Dermis microvascular lymphatic vessel endothelial cell (primary cell): ENCODE data around the gene TAL1. TPM values are rescaled to one million over a fixed set of nuclear protein-coding genes. Genes with fewer than 3 reads are reported as not detected.
"Not testable (repeated sequence)": the region's sequence is repeated elsewhere in the genome, so short reads cannot be mapped to it uniquely, and the experiment has no call there.

Source experiments
- DNase-seq, 2 donors: peaks; one replicate each; pipeline versions ENCODE4 v3.0.0 to v3.0.0-alpha.2; 2010; ENCODE audit warnings: low read depth in 2 of 2
- total RNA-seq: library from RNA; depleted of rRNA; stranded (reverse); fragments of >200 nt; gene quantifications from 2 replicates; pipeline ENCODE4 v1.2.1, GENCODE V29; 2014

TAL1 gene
- 55.8 and 77.9 TPM in 2 replicates for total RNA-seq

DNA sequence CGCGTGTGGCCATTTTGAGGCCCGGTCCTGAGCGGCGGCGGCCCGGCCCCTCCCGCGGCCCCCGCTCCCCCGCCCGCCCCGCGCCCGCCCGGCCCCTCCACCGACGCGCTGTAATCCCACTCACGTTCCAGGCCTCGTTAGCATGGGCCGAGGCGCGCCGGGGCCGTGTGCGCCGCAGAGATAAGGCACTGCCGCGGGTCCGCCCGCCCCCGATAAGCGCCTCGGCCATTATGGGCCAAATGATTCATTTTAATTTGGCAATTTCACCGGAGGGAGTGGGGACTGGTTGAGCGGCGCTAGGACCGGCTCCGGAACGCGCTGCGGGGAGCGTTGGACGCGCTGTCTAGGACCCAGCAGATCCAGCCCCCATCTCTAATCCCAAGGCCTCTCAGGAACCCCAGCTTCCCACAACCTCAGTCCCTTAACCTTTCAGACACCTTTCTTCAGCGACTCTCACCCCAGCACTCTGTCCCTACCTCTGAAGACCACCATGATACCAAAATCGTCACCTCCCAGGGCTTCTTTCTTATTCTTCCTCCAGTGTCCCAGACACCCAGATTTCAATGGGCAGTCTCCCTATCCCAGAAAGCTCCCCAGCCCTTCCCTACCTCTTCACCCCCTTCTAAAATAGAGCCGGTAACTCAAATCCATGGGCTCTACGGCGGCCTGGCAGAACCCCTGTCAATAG lies at the start of gene TAL1:
TSS of gene TAL1 (minus strand) at position 39 of the 688 bp plus-strand sequence. CDS start 6,337 bp downstream, outside the sequence.
- DNase-seq: peak; percentile 62 to 86

DNA sequence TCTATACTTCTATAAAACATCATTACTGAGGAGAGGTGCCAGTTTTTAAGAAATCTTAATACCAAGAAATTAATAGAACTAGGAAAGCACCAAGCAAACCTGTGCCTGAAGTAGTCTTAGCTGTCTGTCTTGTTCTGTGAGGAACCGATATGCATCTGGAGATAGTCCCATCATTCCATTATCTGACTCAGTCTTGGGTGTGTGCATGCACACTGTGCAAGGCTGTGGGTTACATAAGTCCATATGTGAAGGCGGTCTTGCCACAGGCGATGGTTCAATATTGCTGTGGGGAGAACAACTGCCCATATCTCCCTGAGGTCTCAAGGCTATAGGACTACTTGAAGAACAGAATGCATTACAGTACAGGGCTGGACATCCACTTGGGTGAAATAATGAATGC lies 48.1 kb upstream of the TAL1 start:
- DNase-seq: no peak

DNA sequence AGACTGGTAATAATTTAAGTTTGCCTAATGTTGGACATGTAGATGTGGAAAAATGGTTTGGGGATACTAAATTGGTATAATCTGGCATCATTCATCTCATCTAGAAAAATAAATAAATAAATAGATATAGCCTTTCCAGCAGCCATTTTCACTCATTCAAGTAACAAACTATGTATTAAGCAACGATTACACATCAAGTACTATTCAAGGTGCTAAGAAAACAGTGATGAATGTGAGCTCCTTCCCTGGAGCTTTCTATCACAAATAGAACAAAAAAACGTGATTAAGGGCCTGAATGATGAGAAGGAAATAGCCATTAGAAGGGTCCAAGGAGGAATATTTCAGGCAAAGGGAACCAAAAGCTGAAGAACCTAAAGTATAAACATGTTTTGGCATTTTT lies 44.8 kb upstream of the TAL1 start:
- DNase-seq: no peak

DNA sequence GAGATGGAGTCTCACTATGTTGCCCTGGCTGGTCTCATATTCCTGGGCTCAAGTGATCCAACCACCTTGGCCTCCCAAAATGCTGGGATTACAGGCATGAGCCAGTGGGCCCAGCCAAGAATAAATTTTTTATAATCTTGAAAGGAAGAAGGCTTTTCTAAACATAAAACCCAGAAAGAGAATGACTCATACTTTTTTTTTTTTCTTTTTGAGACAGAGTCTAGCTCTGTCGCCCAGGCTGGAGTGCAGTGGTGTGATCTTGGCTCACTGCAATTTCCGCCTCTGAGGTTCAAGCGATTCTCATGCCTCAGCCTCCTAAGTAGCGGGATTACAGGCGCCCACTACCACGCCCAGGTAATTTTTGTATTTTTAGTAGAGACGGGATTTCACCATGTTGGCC lies 43.8 kb upstream of the TAL1 start:
- DNase-seq: not testable (repeated sequence)

DNA sequence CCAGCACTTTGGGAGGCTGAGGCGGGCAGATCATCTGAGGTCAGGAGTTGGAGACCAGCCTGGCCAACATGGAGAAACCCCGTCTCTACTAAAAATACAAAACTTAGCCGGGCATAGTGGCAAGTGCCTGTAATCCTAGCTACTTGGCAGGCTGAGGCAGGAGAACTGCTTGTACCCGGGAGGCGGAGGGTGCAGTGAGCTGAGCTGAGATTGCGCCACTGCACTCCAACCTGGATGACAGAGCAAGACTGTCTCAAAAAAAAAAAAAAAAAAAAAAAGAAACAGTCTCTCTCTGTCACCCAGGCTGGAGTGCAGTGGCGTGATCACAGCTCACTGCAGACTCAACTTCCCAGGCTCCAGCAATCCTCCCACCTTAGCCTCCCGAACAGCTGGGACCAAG lies 33.5 kb upstream of the TAL1 start:
- DNase-seq: not testable (repeated sequence)

DNA sequence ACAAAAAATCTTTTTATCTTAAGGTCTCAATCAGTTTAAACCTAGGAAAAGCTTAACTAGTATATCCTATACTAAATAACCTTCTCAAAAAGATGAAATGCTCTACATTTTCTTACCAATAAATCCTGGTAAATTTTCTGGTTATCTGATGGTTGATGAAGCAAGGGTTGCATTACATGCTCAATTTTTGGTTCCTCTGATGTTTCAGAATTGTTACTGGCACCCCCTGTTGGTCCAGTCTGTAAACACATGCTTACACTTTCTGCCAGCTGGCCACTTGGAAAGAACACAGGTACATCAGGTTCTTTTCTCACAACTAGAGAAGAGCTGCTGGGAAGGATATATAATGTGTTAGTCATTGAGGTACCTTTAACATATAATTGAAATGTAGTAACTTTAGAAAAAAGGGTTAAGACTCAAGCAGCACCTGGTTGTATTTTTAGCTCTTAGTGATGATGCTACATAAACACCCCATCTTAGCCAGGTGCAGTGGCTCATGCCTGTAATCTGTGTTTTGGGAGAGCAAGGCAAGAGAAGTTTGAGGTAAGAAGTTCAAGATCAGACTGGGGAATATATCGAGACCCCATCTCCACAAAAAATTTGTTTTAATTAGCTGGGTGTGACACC lies 30.9 kb upstream of the TAL1 start:
- peak; percentile 66 to 71 for DNase-seq

DNA sequence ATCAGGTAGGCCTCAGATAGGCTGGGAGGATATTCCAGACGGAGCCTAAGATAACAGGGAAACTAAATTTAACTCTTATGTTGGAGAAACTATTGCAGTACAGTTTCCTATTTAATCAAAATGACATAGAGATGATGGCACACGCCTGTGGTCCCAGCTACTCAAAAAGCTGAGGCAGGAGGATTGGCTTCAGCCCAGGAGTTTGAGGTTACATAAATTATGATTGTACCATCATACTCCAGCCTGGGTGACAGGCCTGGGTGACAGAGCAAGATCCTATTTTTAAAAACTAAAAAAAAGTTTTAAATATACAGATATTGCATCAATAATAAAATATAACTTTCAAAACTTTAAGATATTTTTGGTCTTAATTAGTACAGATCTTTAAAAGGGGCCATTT lies 25.2 kb upstream of the TAL1 start:
- DNase-seq: no peak

DNA sequence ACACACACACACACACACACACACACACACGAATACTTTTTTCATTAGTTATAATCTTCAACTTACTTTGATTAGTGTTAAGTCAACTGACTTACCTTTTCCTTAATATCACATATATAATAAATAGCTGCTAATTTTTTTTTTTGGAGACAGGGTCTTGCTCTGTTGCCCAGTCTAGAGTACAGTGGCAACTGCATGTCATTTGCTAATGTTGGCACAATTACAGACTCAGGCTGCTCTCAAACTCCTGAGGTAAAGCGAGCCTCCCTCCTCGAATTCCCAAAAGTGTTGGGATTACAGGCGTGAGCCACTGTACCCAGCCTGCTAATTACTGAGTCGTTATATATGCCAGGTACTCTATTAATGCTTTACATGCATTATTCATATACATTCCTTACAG lies 20.8 kb upstream of the TAL1 start:
- DNase-seq: no peak

DNA sequence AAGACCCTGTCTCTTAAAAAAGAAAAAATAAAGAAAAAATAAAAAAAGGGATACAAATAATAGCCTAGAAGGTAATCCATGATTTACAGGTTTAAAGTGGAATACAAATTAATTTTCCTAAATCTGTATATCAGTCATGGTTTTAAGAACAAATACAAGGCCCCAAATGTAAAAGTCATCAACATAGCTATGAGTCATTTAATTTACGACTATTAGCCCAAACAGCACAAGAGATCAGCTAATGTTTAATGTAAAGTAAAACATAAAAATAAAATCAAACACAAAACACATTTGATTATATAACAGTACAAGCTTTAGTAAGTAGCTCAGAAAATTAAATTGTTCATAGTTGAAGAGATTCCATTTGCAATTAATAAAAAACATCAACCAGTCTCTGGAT lies 20.3 kb upstream of the TAL1 start:
- DNase-seq: no peak

DNA sequence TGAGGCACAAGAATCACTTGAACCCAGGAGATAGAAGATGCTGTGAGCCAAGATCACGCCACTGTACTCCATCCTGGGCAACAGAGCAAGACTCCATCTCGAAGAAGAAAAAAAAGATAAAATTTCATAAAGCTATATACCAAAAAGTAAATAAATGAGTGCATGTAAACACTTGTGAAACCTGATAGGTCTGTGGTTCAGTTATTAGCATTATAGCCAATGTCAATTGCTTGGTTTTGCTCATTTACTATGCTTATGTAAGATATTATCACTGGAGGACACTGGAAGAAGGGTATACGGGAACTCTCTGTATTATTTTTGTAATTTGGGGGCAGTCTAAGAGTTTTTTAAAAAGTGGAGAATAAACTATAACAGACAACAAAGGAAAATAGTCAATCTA lies 17.7 kb upstream of the TAL1 start:
- DNase-seq: no peak

DNA sequence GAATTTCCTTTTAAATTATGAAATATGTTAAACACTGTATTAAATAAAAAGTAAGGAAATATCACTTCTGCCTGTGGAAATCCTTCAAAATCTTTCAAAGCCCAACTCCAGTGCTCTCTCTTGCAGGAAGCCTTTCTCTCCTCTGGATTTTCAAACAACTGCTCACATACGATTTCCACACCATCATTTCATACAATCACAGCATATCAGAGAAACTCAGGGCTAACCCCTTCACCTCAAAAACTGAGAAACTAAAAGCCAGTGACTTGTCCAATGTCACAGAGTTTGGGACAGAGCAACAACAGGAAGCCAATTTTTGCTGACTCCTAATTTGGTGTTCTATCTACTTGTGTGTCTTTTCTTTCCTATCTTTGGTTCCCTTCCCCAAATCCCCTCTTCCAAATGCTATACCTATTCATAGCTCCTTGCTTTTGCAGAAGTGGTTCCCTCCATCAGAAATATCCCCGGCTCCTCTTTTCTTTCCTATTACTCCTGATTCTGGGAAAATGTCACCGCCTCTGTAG lies 12.4 kb upstream of the TAL1 start:
- DNase-seq: no peak

DNA sequence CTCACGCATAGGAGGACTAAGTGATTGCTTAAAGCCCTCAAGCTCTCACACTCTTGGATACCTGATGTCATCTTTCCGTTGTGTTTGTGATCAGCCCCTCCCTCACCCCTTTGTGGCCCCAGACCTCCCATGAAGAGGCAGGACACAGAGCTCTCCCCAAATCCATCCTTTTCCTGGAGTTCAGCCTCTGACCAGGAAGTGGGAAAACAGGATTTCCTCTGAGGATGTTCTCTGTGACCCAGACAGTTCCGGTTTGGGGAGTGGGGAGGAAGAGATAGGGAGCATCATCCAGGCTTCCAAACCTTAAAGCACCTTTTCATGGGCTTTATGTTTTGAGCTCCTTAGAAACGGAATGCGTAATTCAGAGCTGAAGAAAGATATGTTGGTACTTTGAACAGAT lies 11.9 kb upstream of the TAL1 start:
- DNase-seq: no peak

DNA sequence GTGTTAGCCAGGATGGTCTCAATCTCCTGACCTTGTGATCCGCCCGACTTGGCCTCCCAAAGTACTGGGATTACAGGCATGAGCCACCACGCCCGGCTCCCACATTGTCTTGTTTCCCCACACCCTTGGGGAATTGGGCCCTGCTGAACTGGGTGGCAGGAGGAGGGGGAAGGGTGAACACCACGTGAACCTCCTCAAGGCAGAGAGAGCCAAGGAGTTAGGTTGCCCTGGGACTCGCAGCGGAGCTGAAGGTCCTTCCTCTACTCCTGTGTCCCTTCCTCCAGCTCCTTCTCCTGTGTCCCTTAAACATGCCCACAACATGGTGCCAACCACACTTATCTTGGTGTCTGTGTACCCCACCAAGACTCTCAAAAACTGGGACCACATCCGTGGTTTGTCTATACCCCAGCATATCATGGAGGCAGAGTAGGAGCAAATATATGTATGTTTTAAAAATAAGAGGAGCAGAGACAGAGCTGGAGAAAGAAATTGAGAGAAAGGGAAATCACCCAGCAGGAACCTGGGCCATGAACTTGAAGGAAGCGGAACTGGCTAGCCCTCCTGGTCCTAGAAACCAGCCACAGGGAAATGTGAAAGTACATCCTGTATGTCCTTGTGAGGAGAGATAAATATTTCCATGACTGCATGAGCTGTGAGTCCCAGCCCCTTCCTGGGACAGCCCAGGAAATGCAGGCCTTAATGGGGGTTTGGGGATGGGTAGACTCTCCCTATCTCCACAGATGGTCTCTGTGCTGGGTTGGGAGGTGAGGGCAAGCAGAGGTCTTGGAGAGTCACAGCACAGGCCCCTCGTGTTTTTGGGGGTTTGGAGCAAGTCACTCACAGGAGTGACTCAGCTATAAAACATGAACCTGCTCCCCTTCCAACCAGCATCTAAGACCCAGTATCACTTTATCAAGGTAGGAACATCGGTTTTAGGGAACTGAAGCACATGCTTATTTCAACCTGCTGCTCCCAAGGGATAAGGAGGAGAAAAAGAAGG lies 9.4 kb upstream of the TAL1 start:
- DNase-seq: peak; percentile 54 to 57

DNA sequence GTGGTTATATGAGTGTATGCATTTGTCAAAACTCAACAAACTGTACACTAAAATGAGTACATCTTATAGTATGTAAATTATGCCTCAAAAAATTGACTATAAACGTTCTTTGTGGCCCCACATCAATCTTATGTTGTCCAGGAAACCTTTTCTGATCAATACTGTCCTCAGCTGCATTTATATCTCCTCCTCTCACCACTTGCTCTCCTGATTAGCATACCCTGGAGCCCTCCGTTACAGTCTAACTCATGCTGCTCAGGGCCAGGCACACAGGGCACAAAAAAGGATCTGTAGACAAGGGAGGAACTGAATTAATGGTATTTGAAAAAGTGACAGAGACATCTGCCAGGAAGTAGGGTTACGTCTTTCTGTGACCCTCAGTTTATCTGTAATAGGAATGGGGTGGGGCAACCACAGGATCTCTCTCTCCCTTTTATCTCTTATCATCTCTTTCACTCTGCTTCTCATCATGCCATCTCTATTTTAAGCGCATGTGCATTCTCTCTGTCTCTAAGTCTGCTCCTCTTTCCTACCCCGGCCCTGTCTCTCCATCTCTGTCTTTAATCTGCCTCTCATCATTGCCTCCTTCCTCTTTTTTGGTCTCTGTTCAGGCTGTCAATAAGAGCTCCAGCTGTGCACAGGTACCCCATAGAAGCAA lies 7.0 kb upstream of the TAL1 start:
- no peak for DNase-seq

DNA sequence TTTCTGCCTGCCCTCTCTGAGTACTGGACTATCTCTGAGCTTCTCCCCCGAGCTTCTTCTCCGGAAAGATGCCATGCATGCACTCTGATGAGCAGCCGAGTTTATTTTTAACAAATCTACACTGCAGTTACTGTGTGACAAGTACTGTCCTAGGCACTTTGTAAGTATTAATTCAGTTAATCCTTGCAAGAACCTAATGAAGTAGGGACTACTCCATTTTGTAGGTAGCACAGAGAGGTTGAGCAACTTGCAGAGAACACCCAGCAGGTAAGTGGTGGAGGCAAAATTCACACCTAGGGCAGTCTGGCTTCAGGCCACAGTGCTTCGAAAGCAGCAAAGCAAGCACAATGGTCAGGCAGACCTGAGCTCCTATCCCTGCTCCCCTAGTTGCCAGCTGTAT lies 3.8 kb upstream of the TAL1 start:
- no peak for DNase-seq

DNA sequence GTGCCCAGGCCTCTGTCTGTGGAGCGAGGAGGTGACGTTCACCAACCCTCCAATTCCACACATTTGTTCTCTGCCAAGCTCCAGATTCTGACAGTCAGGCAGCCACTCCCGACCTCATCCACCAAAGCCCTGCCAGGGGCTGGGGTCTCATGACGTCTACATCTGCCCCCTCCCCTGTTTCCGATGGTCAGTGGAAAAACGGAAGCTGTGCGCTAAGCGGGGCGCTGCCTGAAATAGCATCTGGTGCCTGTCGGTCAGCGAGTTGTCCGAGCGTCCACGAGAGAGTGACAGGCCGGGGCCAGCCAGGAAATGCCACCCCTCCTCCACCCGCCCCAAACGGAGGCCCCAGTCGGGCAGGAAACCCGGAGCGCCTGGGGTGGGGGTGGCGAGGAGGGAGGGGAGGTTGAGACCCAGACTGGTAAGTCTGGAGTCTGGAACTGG lies 3.2 kb upstream of the TAL1 start:
- DNase-seq: peak; percentile 80 to 88

DNA sequence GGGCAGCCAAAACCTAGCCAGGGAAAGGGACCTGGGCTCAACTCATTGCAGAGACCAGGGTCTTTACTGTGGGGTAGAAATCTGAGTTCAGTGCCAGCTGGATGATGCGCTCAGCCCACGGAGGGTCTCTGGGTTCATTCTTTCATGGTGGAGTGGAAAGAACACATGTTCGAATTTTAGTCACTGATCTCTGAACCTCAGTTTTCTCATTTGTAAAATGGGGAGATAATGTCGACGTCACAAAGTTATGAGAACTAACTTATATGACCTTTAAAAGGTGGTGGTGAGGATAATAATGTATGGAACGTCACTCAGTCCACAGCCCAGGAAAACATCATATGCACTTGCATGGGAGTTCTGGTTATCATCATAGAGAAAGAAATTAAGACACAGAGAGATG lies 1.2 kb upstream of the TAL1 start:
- DNase-seq: no peak

DNA sequence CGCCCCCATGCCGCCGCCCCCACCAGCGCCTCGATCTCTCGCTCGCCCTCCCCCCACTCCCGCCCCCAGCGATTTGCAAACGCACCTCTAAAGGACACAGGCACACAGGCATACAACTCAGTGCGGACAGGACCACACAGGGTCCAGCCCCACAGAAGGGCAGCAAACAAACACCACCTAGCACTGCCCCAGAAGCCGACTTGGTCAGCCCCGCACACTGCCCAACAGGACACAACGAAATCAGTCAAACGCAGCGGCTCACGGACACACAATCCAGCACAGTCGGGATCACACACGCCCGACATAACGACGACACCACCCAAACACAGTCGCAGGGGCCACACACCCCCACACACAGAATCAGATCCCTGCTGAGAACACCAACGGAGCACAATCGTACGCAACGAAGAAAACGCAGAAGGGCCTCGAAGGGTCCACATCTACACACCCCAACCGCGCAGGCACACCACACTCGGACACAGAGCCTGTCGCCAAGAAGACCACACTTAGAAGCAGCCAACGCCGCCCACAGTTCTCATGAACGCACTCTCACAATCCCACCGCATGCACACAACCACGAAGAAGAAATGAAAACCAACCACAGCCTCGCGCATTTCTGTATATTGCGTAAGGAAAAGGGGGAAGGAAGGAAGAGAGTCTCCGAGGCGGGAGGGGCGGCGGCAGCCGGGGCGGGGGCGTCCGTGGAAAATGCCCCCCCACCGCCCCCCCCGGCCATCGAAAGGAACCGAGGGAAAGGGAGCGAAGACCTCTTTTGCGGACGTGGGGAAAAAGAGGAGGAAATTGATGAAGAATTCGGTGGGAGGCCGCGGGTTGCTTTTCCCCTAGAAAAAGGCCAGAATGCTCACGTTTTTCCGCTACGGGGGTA lies 481 bp downstream of the TAL1 start:
- DNase-seq: peak; percentile 69 to 81

DNA sequence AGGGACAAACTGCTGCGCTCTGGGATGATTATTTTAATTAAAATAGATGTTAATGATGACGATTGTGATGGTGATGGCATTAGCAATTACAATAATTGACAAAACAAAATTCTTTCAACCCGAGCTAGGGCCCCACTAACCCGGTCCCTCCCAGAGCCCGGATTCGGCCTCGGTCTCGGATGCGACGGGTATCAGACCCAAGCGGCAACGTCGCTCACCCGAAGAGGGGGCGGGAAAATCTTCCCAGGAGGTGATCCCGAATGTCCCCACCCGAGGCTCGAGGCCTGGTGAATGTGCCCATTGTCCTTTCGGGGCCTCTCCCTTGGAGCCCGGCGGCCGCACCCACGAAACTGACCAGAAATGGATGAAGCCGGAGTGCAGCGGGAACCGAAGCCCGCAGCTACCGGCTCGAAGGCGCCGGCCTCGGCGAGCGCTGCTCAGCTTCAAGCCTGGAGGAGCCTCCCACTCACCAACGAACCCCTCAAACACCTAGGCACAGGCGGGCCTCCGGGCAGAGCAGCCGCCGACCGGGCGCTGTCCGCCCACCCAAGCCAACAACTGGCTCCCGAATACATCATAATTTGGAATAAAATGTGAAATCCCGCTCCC lies 1.2 kb downstream of the TAL1 start:
- peak in 1 of 2 donors; percentile 23 for DNase-seq
